GM12878 (cell line): ENCODE results near the gene DRC1. TPM values are rescaled to one million over a fixed set of nuclear protein-coding genes. Genes with fewer than 3 reads are reported as not detected.

Source experiments
- ATAC-seq: fragments of 200-7000 bp; cut with Tn5 transposase; 3 replicates; pipeline ENCODE4 v1.9.1; 2020; ENCODE audit warnings: mild to moderate bottlenecking, moderate library complexity
- BruUV-seq: library from RNA; stranded (reverse); fragments of 400-500 nt; replicated peaks from 2 replicates; lab custom pipeline; 2021; lab: Mats Ljungman, UMichigan
- CTCF ChIA-PET: fragments of 300-600 bp; sonication (Branson Sonifier 250); formaldehyde crosslinking; extraction: SDS; loops from one replicate; lab custom pipeline; 2021; ENCODE audit warnings: inconsistent platforms; lab: Yijun Ruan, JAX
- POLR2A ChIA-PET: fragments of 350-600 bp; formaldehyde crosslinking; extraction: SDS; loops from one replicate; lab custom pipeline; 2021; ENCODE audit warnings: inconsistent platforms; lab: Charles Lee
- RAD21 ChIA-PET: fragments of 300-600 bp; sonication (Branson Sonifier 250); formaldehyde crosslinking; loops from one replicate; lab custom pipeline; 2023; ENCODE audit warnings: antibody characterized with exemption; ENCODE audit not compliant: unreplicated experiment; lab: Charles Lee
- SMC1A ChIA-PET: fragments of 300-600 bp; sonication (Branson Sonifier 250); formaldehyde crosslinking; loops from one replicate; lab custom pipeline; 2023; ENCODE audit not compliant: unreplicated experiment, uncharacterized antibody; lab: Charles Lee
- DNase-seq: peaks from one replicate; pipeline ENCODE4 v3.0.0-alpha.2; 2011; ENCODE audit warnings: low read depth, low spot score
- FAIRE-seq: peaks from 3 replicates; lab custom pipeline; 2011; peaks lifted over from hg19 to GRCh38; lab: Jason Lieb, UNC
- H2AFZ ChIP-seq: 2 replicates; pipeline ENCODE4 v1.6.0; 2011; ENCODE audit warnings: low read depth, low read length, control low read depth; ENCODE audit not compliant: control insufficient read depth
- H3K27ac ChIP-seq: 2 replicates; pipeline ENCODE4 v1.5.1; 2011; ENCODE audit warnings: control low read depth; ENCODE audit not compliant: control insufficient read depth, insufficient read depth
- H3K27me3 ChIP-seq, 2 experiments: replicated peaks in 1 of 2; 2 replicates each; pipeline versions ENCODE4 v1.6.0 to v1.6.1; 2011; ENCODE audit warnings: low read length in 1 of 2; ENCODE audit not compliant: control insufficient read depth in 2 of 2, insufficient read depth in 2 of 2
- H3K36me3 ChIP-seq, 2 experiments: 2 replicates each; pipeline ENCODE4 v1.5.1; 2011; ENCODE audit warnings: low read length in 1 of 2; ENCODE audit not compliant: control insufficient read depth in 2 of 2, insufficient read depth in 2 of 2
- H3K4me1 ChIP-seq: 2 replicates; pipeline ENCODE4 v1.6.1; 2011; ENCODE audit warnings: mild to moderate bottlenecking, low read length, moderate library complexity, mixed read lengths; ENCODE audit not compliant: control insufficient read depth, insufficient read depth
- H3K4me2 ChIP-seq: 2 replicates; pipeline ENCODE4 v1.6.0; 2011; ENCODE audit warnings: control low read depth; ENCODE audit not compliant: control insufficient read depth, insufficient read depth
- H3K4me3 ChIP-seq: fragments of 200-600 bp; sonication (generic); 2 replicates; pipeline ENCODE4 v1.5.1; 2016
- H3K79me2 ChIP-seq: 2 replicates; pipeline ENCODE4 v1.6.0; 2011; ENCODE audit warnings: low read length; ENCODE audit not compliant: control insufficient read depth, insufficient read depth
- H3K9ac ChIP-seq: 2 replicates; pipeline ENCODE4 v1.8.0; 2011; ENCODE audit warnings: low read length, control low read depth, mixed read lengths; ENCODE audit not compliant: control insufficient read depth, insufficient read depth
- H3K9me3 ChIP-seq: replicated peaks from 3 replicates; pipeline ENCODE4 v1.5.1; 2011; ENCODE audit warnings: mild to moderate bottlenecking, low read length; ENCODE audit not compliant: control insufficient read depth, insufficient read depth
- H4K20me1 ChIP-seq: 2 replicates; pipeline ENCODE4 v1.6.0; 2011; ENCODE audit not compliant: control insufficient read depth, insufficient read depth
- ATF3 ChIP-seq: IDR thresholded peaks from 2 replicates; pipeline ENCODE4 v1.6.1; 2011; ENCODE audit warnings: low read depth, mild to moderate bottlenecking, low read length, moderate library complexity, borderline replicate concordance; ENCODE audit errors: extremely low read depth
- CHD4 ChIP-seq: fragments of 200-600 bp; sonication (generic); IDR thresholded peaks from 2 replicates; pipeline ENCODE4 v1.6.1; 2016; ENCODE audit warnings: mild to moderate bottlenecking
- MEF2A ChIP-seq: IDR thresholded peaks from 2 replicates; pipeline ENCODE4 v1.6.1; 2011; ENCODE audit warnings: low read depth, mild to moderate bottlenecking, low read length, moderate library complexity; ENCODE audit not compliant: insufficient read depth
- PKNOX1 ChIP-seq: fragments of 450-650 bp; IDR thresholded peaks from 2 replicates; pipeline ENCODE4 v1.6.1; 2016; ENCODE audit warnings: mild to moderate bottlenecking
- SMAD5 ChIP-seq: IDR thresholded peaks from 2 replicates; pipeline ENCODE4 v1.6.1; 2016; ENCODE audit warnings: antibody characterized with exemption, low read depth
- SUZ12 ChIP-seq: fragments of 200-600 bp; sonication (generic); IDR thresholded peaks from one replicate; pipeline ENCODE4 v1.6.1; 2018; ENCODE audit warnings: antibody characterized with exemption, mild to moderate bottlenecking; ENCODE audit not compliant: unreplicated experiment
- USF1 ChIP-seq: IDR thresholded peaks from 2 replicates; pipeline ENCODE4 v1.6.1; 2011; ENCODE audit warnings: borderline replicate concordance, low read depth, mild to moderate bottlenecking, moderate library complexity, mixed read lengths, low read length; ENCODE audit not compliant: insufficient read depth; ENCODE audit errors: extremely low read length
- ZSCAN29 ChIP-seq: fragments of 450-650 bp; IDR thresholded peaks from 2 replicates; pipeline ENCODE4 v1.6.1; 2017; ENCODE audit warnings: mild to moderate bottlenecking, moderate library complexity
- WGBS: methylation state at CpG from one replicate; pipeline ENCODE4 v1.1.6; 2016; ENCODE audit warnings: low lambda C conversion rate; ENCODE audit not compliant: insufficient replicate concordance, insufficient coverage; ENCODE audit errors: missing lambda C conversion rate; 5-methylcytosine and 5-hydroxymethylcytosine counted together
- in situ Hi-C: fragments of 300-500 bp; cut with MboI; formaldehyde crosslinking; loops from 9 replicates; pipeline ENCODE4 v1.14.3; 2018; ENCODE audit warnings: mixed read lengths
- intact Hi-C: fragments of 100-400 bp; cut with micrococcal nuclease; formaldehyde crosslinking; loops from one replicate; pipeline ENCODE4 v1.14.2; 2022; ENCODE audit not compliant: unreplicated experiment
- polyA plus RNA-seq, 11 experiments: library from polyadenylated mRNA; depleted of rRNA in 4 of 11; unstranded in 6 of 11; stranded (reverse) in 5 of 11; fragments of >200 nt; fragmentation: Nextera tagmentation in 4 of 11; fragmentation: Illumina TruSeq in 1 of 11; extraction: Ambion mirVana in 4 of 11; extraction: Trizol in 1 of 11; gene quantifications; 1 replicate in 1 of 11; 2 replicates in 10 of 11; pipeline versions ENCODE4 v1.2.1 to v1.2.3, GENCODE V29; 2011 to 2016; ENCODE audit warnings: inconsistent platforms in 2 of 11, missing spikeins in 2 of 11, low read depth in 1 of 11
- total RNA-seq, 4 experiments: library from RNA; depleted of rRNA in 3 of 4; stranded (reverse); fragments of >200 nt in 3 of 4; fragmentation: Illumina TruSeq in 1 of 4; extraction: Trizol in 1 of 4; gene quantifications; 2 replicates each; pipeline versions ENCODE4 v1.2.1 to v1.2.3, GENCODE V29; 2013 to 2021

Gene DRC1
- total and polyA plus RNA-seq, 10 of the 15 experiments (the other 5 are each of a cell fraction or from before 2014, with no cell fraction given): 0.03 TPM; not detected in 9

DNA sequence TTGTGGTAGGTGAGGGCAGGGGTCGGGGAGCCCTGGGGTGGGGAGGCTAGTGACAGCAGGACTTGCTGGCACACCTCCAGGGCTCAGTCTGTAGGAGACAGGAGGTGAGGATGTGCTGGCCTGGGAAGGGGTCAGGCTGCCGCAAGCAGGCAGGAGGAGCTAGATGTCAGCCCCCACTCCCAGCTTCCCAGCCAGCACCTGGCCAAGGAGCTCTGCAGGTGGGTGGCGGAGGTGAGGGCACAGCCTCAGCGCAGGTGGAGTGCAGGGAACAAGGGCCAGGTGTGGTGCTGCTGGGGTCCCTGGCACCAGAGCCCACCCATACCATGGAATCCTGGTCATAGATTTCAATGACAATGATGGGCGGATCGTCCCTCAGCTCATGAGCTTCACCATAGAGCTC lies 73.3 kb downstream of the DRC1 start:
- no peak overlapping the region for H3K4me2 ChIP-seq
- H3K9me3 ChIP-seq: no peaks in the 10 kb centered on the region
- BruUV-seq: no TSS peak
- no peak overlapping the region for H3K4me3 ChIP-seq
- FAIRE-seq: no peak
- ChIA-PET RAD21 (no interaction called here), SMC1A (no interaction called here), POLR2A (no interaction called here), CTCF (no interaction called here)
- H3K79me2 ChIP-seq: no peaks in the 10 kb centered on the region
- H2AFZ ChIP-seq: no peak overlapping the region
- no peaks in the 10 kb centered on the region for H3K4me1 ChIP-seq
- H3K36me3 ChIP-seq: no peaks in the 10 kb centered on the region
- 73% methylated on average over 6 of the region's 6 CpGs for WGBS
- H3K27me3 ChIP-seq: no peaks in the 10 kb centered on the region
- H3K27ac ChIP-seq: no peak overlapping the region
- no peak for TF ChIP-seq ZSCAN29
- no peak for TF ChIP-seq SUZ12
- no peak for TF ChIP-seq MEF2A
- no peak for TF ChIP-seq SMAD5
- no peak for TF ChIP-seq ATF3
- no peak for TF ChIP-seq CHD4
- no peak for TF ChIP-seq PKNOX1
- no peak for TF ChIP-seq USF1
- H3K9ac ChIP-seq: no peak overlapping the region
- in situ Hi-C loops (no loop called here), intact Hi-C loops (no loop called here)
- no peak for DNase-seq
- ATAC-seq: no peak
- H4K20me1 ChIP-seq: no peaks in the 10 kb centered on the region
